Measurements from ENCODE around the gene PLCH1. TPM values are rescaled to one million over a fixed set of nuclear protein-coding genes. Genes with fewer than 3 reads are reported as not detected.
A peak's percentile ranks its signal among the peaks of the same experiment; 100 is the strongest.

Gene PLCH1
- total and polyA plus RNA-seq, 4 donors, result 0.03 to 1.0 (median 0.22) TPM

GRCh38 chr3:155738580-155739076 lies 6.2 kb downstream of the PLCH1 start:
- H3K36me3 ChIP-seq (ENCODE audit: control insufficient read depth in 4 of 4, insufficient read depth in 3 of 4, low read depth in 1 of 4, low read length in 3 of 4), result no peaks in the 10 kb centered on the region
- no peak for DNase-seq (ENCODE audit: low spot score)
- no peak overlapping the region for H3K4me3 ChIP-seq (ENCODE audit: low read depth in 1 of 3, low read length in 3 of 3)
- peaks cover 0 to 10% (median 5%) of the 10 kb centered on the region in 4 donors for H3K4me1 ChIP-seq (ENCODE audit: control insufficient read depth in 4 of 4, insufficient read depth in 4 of 4, low read length in 3 of 4)
- no peak overlapping the region for H3K9ac ChIP-seq (ENCODE audit: low read depth in 1 of 2, low read length in 2 of 2)
- no peak overlapping the region for H3K27ac ChIP-seq (ENCODE audit: low read depth in 1 of 2, low read length in 2 of 2)
- no peaks in the 10 kb centered on the region for H3K9me3 ChIP-seq (ENCODE audit: control insufficient read depth in 4 of 4, low read length in 3 of 4)
- TF ChIP-seq CTCF (IDR thresholded peaks at IDR 0.05; ENCODE audit: low read depth, low read length, missing input control) (no peak), HNF4G (IDR thresholded peaks at IDR 0.05) (no peak), FOXA1 (IDR thresholded peaks at IDR 0.05) (no peak)
- 85% methylated on average over 13 of the region's 13 CpGs for WGBS
- no peaks in the 10 kb centered on the region for H3K27me3 ChIP-seq (ENCODE audit: control insufficient read depth in 4 of 4, insufficient read depth in 4 of 4, low read length in 3 of 4)

- Histone ChIP-seq H3K27ac (ENCODE audit: low read depth in 1 of 2, low read length in 2 of 2) (no peak overlapping the region), H3K9me3 (ENCODE audit: control insufficient read depth in 4 of 4, low read length in 3 of 4) (no peaks in the 10 kb centered on the region), H3K9ac (ENCODE audit: low read depth in 1 of 2, low read length in 2 of 2) (no peak overlapping the region), H3K27me3 (ENCODE audit: control insufficient read depth in 4 of 4, insufficient read depth in 4 of 4, low read length in 3 of 4) (no peaks in the 10 kb centered on the region), H3K4me3 (ENCODE audit: low read depth in 1 of 3, low read length in 3 of 3) (no peak overlapping the region), H3K36me3 (ENCODE audit: control insufficient read depth in 4 of 4, insufficient read depth in 3 of 4, low read depth in 1 of 4, low read length in 3 of 4) (no peaks in the 10 kb centered on the region), H3K4me1 (ENCODE audit: control insufficient read depth in 4 of 4, insufficient read depth in 4 of 4, low read length in 3 of 4) (peaks cover 0 to 9% (median 5%) of the 10 kb centered on the region in 4 donors)
- no peak for DNase-seq (ENCODE audit: low spot score)
- WGBS, result 32% methylated on average over 8 of the region's 8 CpGs
- TF ChIP-seq FOXA1 (IDR thresholded peaks at IDR 0.05) (no peak), SP1 (IDR thresholded peaks at IDR 0.05) (peak; percentile 52), HNF4A (conservative IDR thresholded peaks at IDR 0.05) (peak in 1 of 2 donors; percentile 13), JUND (IDR thresholded peaks at IDR 0.05) (peak in 1 of 2 donors; percentile 17), GABPA (IDR thresholded peaks at IDR 0.05 in 1 of 2, conservative IDR thresholded peaks at IDR 0.05 in 1 of 2) (no peak)
Measured at GRCh38 chr3:155737844-155738460, 6.9 kb downstream of the PLCH1 start.

GRCh38 chr3:155736381-155736780 lies 8.5 kb downstream of the PLCH1 start:
- TF ChIP-seq MAX (IDR thresholded peaks at IDR 0.05) (no peak), HNF4G (IDR thresholded peaks at IDR 0.05) (no peak), SP1 (IDR thresholded peaks at IDR 0.05) (no peak), ZBTB33 (IDR thresholded peaks at IDR 0.05) (no peak), FOXA1 (IDR thresholded peaks at IDR 0.05) (no peak)
- peaks cover 0 to 9% (median 5%) of the 10 kb centered on the region in 4 donors for H3K4me1 ChIP-seq (ENCODE audit: control insufficient read depth in 4 of 4, insufficient read depth in 4 of 4, low read length in 3 of 4)
- H3K4me3 ChIP-seq (ENCODE audit: low read depth in 1 of 3, low read length in 3 of 3), result no peak overlapping the region
- no peaks in the 10 kb centered on the region for H3K36me3 ChIP-seq (ENCODE audit: control insufficient read depth in 4 of 4, insufficient read depth in 3 of 4, low read depth in 1 of 4, low read length in 3 of 4)
- no peaks in the 10 kb centered on the region for H3K27me3 ChIP-seq (ENCODE audit: control insufficient read depth in 4 of 4, insufficient read depth in 4 of 4, low read length in 3 of 4)
- H3K9me3 ChIP-seq (ENCODE audit: control insufficient read depth in 4 of 4, low read length in 3 of 4), result no peaks in the 10 kb centered on the region
- DNase-seq (ENCODE audit: low spot score), result no peak
- 81% methylated on average over 4 of the region's 4 CpGs for WGBS
- no peak overlapping the region for H3K27ac ChIP-seq (ENCODE audit: low read depth in 1 of 2, low read length in 2 of 2)
- no peak overlapping the region for H3K9ac ChIP-seq (ENCODE audit: low read depth in 1 of 2, low read length in 2 of 2)
